CD1c-positive myeloid dendritic cell (primary cell): ENCODE data around the gene BOD1L2.
A peak's percentile ranks its signal among the peaks of the same experiment; 100 is the strongest.

ENCODE experiments used
- DNase-seq: peaks from one replicate; pipeline ENCODE4 v3.0.0-alpha.2; 2016; ENCODE audit errors: extremely low spot score

BOD1L2 gene

GRCh38 chr18:57146956-57147636, at the start of gene BOD1L2:
Gene BOD1L2 (plus strand): TSS chr18:57147087. CDS start chr18:57147313, 226 bp downstream.
- no peak for DNase-seq

- peak; percentile 26 for DNase-seq
Observed at GRCh38 chr18:57107140-57107832, 39.6 kb upstream of the BOD1L2 start.

- DNase-seq = no peak
Observed at GRCh38 chr18:57110290-57110689, 36.6 kb upstream of the BOD1L2 start.

GRCh38 chr18:57113799-57114420, 33.0 kb upstream of the BOD1L2 start:
- DNase-seq = no peak

- no peak for DNase-seq
Observed at GRCh38 chr18:57116598-57117132, 30.2 kb upstream of the BOD1L2 start.

- DNase-seq = no peak
Observed at GRCh38 chr18:57121542-57122112, 25.3 kb upstream of the BOD1L2 start.

- no peak for DNase-seq
Observed at GRCh38 chr18:57122936-57123510, 23.9 kb upstream of the BOD1L2 start.

- DNase-seq = no peak
Observed at GRCh38 chr18:57125627-57126026, 21.3 kb upstream of the BOD1L2 start.

- no peak for DNase-seq
Observed at GRCh38 chr18:57128220-57128932, 18.5 kb upstream of the BOD1L2 start.

- DNase-seq = no peak
Observed at GRCh38 chr18:57131101-57131500, 15.8 kb upstream of the BOD1L2 start.

- no peak for DNase-seq
Observed at GRCh38 chr18:57131782-57132181, 15.1 kb upstream of the BOD1L2 start.

GRCh38 chr18:57134618-57135135, 12.2 kb upstream of the BOD1L2 start:
- no peak for DNase-seq

GRCh38 chr18:57135699-57136098, 11.2 kb upstream of the BOD1L2 start:
- DNase-seq = no peak

GRCh38 chr18:57137847-57138246, 9.0 kb upstream of the BOD1L2 start:
- DNase-seq = no peak

GRCh38 chr18:57141208-57142129, 5.4 kb upstream of the BOD1L2 start:
- DNase-seq = no peak

GRCh38 chr18:57142324-57142723, 4.6 kb upstream of the BOD1L2 start:
- DNase-seq = no peak

- no peak for DNase-seq
Observed at GRCh38 chr18:57143265-57143664, 3.6 kb upstream of the BOD1L2 start.

GRCh38 chr18:57148263-57148662, 1.4 kb downstream of the BOD1L2 start:
- no peak for DNase-seq

GRCh38 chr18:57149051-57149450, 2.2 kb downstream of the BOD1L2 start:
- no peak for DNase-seq

GRCh38 chr18:57149531-57149930, 2.6 kb downstream of the BOD1L2 start:
- peak; percentile 27 for DNase-seq
